ENCODE measurements around the gene CCDC88C.
"Not testable (repeated sequence)": the region's sequence is repeated elsewhere in the genome, so short reads cannot be mapped to it uniquely, and the experiment has no call there.

CCDC88C gene

DNA sequence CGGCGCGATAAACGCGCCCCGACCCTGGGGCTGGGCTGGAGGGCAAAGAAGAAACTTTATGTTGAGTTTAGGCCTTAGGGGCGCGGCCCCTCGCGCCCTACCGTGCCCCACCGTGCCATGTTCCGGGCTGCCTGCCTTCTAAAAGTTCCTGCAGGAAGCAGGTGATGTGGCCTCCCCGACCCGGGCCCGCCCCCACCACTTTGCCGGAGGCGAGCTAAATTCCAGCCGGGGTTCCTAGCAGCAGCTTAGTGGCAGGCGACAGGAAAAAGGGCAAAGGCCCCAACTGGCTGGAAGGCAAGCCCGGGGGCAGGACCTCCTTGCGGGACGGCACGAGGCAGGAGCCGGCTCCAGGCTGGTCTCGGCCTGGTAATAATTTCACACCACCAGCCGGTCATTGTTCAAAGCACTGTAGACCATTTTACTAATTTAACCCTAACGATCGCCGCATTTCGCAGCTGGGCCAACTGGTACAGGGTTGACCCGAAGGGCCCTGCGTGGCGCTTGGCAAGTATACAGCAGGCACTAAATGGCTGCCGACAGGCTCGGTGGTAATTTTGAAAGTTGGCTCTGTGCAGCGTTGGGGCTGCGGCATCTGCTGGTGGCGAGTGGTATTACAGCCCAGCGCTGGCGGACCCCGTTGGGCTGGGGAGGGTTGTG is 895 bp upstream of the CCDC88C start:
- in situ Hi-C loops (cut with MboI; ENCODE audit: low sequenced_read_pairs) = no loop called here

DNA sequence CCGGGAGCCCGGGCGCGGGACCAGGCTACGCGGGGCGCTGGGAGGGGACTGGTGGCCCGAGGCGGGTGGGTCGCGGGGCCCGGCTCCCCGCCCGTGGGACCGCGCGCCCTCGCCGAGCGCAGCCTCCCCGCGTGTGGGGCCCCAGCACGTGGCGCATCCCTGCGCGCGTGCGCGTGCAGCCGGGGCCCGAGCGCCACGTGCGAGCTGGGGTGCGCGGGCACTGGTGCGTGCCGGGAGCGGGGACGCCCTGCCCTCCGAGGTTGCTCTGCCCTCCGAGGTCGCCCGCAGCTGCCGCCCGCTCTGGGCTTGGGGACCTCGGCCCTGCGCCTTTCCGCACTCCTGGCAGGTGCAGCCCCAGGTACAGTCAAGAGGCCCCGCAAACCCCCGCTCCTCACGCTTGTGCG is 365 bp upstream of the CCDC88C start:
- in situ Hi-C loops (cut with MboI; ENCODE audit: low sequenced_read_pairs) = no loop called here

DNA sequence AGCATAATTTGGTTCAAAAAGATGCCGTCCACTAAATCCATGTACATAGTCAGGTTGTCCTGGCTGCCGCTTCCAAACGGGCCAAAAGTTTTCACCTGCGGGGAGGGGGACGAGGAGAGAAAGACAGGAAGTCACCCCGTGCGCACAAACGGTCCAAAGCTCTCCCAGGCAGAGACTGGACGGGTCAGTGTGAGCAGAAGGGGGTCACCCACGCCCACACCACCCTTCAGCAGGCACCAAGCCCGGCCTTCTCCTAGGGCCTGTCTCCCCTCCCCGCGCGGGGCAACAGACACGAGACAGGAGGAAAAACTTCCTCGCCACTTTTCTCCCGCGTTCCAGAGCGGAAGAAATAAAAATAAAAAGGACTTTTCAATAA is 888 bp downstream of the CCDC88C start:
- in situ Hi-C loops (cut with MboI; ENCODE audit: low sequenced_read_pairs) = no loop called here

DNA sequence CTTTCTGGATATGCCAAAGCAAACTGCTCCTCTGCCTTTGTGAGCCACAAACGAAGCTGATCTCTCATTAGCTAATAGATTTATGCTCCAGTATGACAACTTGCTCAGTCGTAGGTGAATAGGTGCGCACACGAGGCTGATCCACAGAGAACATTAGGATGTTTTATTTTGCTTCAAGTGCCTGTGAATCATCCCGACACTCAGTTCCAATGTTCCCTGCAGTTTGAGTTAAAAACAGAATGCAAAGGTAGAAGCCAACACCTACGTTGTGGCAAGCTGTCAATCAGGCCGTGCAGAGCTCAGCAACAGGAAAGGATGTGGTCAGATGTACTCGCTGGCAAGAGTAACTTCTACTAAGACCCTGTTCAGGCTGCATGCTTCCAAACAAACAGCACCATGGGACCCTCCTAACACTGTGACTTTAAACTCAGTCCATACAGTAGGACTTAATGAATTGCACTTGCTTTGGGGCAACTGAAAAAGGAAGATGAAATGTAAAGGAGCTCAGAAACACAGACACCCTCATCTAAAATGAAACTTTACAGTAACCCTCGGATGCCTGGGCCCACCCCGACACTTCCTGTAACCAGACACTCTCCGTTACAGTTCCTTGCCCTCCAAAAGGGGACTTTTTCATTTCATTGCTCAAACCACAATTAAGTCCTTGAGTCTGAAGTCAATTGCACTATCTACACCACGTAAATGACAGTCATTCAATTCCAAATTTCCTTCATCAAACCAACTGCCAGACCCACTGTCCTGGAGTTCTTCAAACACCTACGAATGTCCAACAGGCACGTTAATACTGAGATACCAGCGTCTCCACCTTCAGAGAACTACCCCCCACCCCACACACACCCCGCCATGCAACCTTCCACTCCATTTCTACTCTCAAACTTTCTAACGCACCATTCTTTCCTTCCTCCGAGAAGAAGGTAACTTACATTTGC is 1.6 kb downstream of the CCDC88C start:
- in situ Hi-C loops (cut with MboI; ENCODE audit: low sequenced_read_pairs) = no loop called here

DNA sequence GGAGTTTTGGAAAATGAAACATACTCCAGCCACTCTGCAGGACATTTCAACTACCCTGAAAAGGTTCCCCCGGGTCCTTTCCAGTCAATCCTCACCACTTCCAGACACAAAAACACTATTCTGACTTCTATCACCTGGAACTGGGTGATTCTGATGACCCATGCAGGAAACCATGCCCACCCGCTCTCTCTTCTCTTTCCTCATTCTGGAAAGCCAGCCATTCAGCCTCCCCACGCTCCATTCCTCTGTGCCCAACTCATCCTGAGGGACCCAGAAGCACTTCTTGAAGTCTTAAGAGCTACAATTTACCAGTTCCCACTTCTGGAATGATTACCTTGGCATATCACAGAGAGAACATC is 3.2 kb downstream of the CCDC88C start:
- in situ Hi-C loops (cut with MboI; ENCODE audit: low sequenced_read_pairs) = no loop called here

DNA sequence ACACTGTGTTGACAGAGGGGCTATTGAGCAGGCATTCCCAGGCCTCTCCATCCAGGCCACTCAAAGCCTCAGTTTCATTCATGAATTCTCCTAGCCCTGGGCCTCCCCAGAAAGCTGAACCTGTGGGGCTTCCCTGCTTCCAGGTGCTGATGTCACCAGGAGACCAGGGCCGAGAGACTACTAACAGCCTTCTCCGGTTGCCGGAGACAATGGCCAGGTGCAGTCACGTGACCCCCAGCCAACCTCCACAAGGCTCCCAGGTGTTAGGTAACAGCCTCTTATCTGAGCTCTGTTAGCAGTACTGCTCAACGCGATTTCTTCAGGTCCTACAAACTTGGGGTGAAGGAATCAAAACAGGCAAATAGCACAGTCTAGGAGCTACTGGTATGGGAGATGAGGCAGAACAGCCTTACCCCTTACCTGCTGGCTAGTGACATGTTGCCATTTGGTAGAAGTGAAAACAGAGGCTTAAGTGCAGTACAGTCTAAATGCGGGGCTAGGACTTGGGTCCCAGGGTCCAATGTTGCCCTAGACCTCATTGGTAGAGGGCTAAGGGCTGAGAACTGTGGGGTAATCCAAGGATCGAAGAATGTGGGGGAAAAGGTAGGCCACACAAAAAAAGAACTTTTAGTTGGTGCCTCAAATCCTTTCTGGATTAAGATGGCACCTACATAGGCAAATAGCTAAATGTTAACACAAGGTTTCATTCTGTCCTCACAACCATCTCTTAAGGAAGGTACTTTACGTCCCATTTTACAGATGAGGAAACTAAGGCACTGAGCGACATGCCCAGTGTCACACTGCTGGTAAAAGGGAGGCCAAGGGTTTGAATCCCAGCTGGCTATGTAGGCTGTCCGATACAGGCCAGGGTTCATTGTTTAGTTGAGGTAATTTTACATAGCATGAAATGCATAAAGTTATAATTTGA is 3.8 kb downstream of the CCDC88C start:
- in situ Hi-C loops (cut with MboI; ENCODE audit: low sequenced_read_pairs) = no loop called here

DNA sequence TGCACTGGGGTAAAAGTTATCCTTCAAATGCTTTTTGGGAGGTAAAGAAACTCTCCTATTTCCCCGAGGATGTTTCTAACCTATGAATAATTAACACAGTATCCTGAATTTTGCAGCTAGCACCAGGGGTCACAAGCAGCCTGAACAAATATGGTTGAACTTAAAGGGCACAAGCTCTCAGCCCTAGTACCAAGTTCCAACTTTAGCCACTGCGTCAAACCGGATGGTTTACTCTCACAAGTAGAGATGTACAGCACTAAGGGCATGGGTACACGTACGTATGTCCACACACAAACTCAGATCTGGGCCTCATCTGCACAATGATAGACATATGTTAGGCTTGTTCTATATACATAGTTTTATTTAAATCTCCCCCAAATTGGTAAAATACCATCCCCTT is 4.7 kb downstream of the CCDC88C start:
- in situ Hi-C loops (cut with MboI; ENCODE audit: low sequenced_read_pairs) = no loop called here

DNA sequence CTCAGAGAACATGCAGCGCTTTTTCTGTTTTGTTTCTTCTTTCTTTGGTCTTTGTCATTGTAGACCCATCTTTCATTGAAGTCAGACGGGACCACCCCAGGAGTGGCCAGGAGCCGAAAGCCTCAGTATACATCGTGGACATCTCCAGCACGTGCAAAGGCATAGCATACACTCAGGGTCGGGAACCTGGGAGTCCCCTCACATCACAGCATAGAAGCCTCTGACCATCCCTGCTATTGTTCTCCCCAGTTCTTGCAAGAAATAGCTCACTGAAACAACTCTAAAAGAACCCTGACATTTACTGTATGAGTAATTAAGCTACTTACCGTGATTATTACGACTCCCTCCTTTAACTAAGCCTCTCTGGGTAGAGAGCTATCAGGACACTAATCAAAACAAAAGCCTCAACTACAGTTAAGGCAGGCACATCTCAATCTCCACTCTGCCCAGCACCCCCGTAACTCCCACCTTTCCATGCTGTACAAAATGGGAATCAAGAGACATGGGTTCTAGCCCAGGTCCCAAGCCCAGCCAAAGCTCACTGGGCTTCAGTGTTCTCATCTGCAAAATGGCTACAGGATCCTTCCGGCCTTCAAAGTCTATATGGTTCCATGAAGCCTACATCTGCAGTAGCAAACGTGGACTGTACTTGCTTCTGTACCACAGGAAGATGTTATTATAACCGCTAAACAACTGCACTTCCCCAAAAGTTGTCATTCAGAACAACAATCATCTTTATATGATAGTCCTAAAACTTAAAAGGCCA is 6.7 kb downstream of the CCDC88C start:
- in situ Hi-C loops (cut with MboI; ENCODE audit: low sequenced_read_pairs) = no loop called here

DNA sequence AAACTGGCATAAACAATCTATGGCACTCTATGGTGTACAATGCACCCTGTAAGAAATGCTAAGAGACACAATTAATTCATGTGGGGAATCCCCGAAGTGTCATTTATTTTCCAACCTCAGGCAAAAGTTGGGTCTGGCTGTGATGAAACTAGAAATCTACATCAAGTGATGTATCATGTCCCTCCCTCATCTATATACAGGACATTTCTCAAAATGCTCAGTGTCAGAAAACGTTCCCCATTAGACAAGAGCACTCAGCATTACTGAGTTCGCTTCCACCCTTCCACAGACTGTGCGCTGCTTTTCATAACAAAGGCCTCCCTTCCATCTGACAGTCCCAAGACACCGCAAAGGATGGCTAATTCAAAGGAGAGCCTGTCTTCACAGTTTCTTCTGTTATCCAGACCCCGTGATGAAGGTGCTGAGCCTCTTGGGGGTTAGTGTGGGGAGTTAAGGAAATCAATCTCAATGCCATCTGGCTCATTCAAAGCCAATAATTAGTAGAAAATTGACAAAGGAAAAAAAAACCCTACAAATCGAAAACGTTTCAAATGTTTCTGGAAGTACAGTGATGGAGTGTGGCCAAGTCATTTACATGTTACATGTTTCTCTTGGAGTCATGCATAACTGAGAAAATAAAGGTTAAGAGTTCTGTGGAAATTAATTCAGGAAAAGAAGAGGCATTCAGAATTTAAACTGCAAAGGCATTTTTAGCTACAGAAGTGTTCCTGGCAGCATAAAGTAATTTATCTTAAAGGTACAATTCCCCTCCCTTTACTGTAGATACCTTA is 7.5 kb downstream of the CCDC88C start:
- in situ Hi-C loops (cut with MboI; ENCODE audit: low sequenced_read_pairs) = no loop called here

DNA sequence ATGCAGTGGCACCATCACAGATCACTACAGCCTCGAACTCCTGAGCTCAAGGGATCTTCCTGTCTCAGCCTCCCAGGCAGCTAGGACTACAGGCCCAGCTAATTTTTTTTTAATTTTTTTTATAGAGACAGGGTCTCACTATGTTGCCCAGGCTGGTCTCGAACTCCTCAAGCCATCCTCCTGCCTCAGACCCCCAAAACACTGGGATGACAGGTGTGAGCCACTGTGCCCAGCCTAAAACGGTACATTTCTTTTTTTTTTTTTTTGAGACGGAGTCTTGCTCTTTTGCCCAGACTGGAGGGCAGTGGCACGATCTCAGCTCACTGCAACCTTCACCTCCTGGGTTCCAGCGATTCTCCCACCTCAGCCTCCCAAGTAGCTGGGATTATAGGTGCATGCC is 8.4 kb downstream of the CCDC88C start:
- in situ Hi-C loops (cut with MboI; ENCODE audit: low sequenced_read_pairs) = not testable (repeated sequence)

DNA sequence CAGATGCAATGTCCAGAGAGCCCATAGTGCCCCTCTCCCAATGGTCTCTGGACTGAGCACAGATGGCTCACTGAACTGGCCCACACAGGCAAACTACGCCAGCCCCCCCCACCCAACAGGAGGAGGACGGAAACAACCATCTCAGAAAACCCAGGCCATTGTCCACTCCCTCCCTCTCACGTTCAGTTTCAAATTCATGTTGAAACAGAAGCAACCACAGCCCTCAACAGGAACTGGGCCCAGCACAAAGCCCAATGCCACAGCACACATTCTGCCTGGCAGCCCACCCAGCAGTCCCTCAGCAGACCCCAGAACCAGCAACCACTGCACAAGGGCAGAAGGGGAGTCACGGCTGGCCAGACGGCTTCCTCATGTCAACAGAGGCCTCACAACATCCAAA is 10.6 kb downstream of the CCDC88C start:
- in situ Hi-C loops (cut with MboI; ENCODE audit: low sequenced_read_pairs) = no loop called here

DNA sequence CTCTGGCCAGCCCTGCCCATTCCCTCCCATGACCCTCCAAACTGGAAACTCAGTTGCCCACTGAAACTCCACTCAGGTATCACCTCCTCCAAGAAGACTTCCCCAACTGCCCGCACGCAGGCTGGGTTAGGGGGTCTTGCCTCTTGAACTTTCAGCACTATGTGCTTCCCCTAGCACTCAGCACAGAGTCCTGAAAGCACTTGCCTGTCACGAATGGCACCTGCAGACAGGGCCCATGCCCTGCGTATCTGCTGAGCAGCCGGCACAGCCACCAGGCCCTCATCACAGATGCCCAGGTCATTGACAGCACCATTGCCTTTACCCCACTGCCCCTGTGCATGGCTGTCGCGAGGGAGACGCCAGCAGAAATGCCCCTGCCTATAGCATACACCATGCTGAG is 11.2 kb downstream of the CCDC88C start:
- in situ Hi-C loops (cut with MboI; ENCODE audit: low sequenced_read_pairs) = no loop called here

DNA sequence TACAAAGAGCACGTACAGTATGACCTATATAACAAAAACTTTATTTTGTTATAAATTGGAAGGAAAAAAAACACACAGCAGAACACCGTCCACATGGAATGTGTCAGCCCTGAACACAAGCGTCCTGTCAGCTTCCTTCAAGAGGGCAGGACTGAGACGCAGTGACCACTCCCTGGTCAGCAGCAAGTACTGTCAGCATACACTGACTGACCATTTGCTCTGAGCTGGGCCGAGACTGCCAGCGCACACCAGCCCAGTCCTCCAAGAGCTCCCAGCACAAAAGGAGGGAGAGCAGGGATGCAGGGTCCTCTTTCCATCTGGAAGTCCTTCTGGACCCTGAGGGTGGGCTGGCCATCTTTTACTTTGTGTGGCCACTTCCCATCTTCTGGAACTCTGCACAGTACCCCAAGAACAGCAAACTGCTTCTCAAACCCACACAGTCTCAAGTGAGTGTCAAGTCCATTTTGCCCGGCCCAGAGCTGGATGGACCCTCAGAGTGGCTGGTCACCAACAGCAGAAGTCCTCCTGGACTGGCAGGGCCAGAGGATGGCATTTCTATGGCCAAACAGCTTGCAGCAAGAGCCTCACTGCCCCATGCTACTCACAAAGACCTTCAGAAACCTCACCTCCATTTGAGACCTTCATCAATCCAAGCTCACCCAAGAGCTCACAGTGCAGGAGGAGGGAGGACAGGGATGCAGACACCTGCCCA is 11.7 kb downstream of the CCDC88C start:
- in situ Hi-C loops (cut with MboI; ENCODE audit: low sequenced_read_pairs) = no loop called here

DNA sequence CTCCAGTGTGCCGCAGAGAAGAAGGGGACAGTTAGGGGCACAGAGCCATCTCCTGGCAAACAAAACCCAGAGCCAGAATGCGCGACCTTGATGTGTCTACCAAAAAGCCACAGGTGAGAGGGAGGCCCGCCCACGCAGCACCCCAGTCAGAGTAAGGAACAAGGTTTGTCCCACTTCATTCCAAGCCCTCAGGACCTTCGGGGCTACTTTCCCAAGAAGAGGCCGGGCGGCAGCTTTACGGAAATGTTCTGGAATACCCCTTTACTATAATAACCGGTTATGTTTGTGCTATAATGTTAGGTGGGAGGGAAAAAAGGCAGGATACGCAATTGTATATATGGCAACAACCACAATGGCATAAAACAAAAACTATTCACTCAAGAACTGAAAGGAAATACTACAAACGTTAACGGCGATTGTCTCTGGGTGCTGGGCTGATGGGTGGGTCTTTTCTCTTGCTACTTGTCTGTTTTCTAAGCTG is 12.3 kb downstream of the CCDC88C start:
- in situ Hi-C loops (cut with MboI; ENCODE audit: low sequenced_read_pairs) = no loop called here

DNA sequence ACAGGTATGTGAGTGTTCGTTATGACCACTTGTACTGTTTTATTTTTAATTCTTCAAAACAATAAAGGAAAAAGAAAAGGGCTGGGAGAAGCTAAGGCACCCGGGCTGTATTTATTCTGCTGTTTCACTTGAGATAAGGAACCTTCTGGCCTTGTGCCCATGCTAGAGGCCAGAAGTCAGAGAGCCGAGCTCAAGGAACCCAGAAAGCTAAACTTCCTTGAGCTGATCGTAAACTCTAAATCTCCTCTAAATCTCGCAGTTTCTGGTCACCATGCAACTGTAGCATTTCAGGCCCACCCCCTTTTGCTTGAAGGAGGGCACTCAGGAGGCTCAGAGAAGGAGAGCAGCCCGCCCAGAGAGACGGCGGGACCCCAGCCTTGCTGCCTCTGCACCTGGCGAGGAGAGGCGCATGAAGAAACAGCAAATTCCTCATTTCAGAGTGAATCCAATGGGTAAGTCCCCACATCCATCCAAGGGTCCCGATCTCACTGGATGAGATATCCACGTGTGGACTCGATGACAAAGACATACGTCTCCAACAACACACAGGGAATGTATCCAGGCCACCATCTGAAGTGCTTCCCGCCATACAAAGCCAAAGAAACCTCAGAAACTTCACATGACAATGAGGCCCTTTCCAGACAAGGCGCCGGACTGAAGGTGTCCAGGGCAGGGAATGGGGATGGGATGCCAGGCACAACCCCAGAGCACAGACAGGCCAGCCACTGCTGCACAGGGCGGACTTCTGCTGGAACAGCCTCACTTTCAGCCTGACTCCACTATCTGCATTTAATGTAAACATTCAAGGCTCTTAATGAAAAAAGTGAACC is 14.6 kb downstream of the CCDC88C start:
- in situ Hi-C loops (cut with MboI; ENCODE audit: low sequenced_read_pairs) = no loop called here

DNA sequence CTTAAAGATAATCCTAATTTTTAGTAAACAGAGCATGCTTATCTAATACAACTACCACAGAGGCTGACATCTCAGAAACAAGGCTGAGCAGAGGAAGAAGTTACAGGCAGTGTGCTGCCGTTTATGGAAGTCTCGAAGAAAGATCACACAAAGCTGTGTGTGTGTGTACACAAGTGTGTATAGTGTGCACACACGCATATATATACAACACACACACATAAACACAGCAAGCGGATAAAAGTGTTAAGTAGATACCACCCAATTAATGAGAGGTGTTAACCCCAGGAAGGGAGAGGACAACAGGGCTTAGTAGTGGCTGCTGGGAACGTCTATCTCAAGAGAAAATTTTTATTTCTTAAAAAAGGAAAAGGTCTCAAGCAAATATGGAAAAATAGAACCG is 15.3 kb downstream of the CCDC88C start:
- in situ Hi-C loops (cut with MboI; ENCODE audit: low sequenced_read_pairs) = no loop called here

DNA sequence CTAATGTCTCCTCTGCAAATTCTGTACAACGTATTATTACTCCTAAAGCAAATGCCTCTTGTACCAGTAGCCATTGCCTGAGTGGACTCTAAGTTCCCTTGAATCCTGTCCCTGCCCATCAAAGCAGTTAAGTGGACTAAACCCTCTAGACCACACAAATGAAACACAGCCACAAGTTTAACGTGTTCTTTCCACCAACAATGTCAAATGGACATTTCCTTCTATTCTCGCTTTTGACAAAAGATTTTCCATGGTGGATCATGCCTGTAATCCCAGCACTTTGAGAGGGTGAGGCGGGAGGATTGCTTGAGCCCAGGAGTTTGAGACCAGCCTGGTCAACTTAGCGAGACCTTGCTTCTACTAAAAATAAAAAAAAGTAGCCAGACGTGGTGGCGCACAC is 15.9 kb downstream of the CCDC88C start:
- in situ Hi-C loops (cut with MboI; ENCODE audit: low sequenced_read_pairs) = no loop called here

DNA sequence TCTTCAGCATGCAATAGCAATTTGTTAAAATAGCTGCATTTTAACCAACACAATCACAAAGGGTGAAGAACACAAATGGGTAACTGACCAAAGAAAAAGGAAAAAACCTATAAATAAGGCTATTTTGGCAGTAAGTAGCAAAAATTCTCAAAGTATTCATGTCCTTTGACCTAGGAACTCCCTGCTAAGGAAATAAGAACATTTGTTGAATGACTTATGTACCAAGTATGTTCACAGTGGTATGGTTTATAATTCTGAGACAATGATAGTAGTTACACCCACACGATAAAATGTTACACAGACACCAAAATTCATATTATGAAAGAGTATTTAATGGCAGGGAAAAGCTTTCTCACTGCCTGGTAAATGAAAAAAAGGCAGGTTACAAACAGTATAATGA is 16.9 kb downstream of the CCDC88C start:
- in situ Hi-C loops (cut with MboI; ENCODE audit: low sequenced_read_pairs) = no loop called here

Data from hTERT RPE-1 (cell line).